ENCODE data around the gene SURF4.

Gene SURF4

GRCh38 chr9:133375724-133376654 lies at the start of gene SURF4, which contains the start of gene STKLD1:
SURF4 (minus strand) TSS chr9:133376060; CDS start chr9:133375969, 91 bp downstream.
STKLD1 (plus strand) TSS chr9:133376366; CDS start chr9:133376474, 108 bp downstream.
- FAIRE-seq = no peak

DNA sequence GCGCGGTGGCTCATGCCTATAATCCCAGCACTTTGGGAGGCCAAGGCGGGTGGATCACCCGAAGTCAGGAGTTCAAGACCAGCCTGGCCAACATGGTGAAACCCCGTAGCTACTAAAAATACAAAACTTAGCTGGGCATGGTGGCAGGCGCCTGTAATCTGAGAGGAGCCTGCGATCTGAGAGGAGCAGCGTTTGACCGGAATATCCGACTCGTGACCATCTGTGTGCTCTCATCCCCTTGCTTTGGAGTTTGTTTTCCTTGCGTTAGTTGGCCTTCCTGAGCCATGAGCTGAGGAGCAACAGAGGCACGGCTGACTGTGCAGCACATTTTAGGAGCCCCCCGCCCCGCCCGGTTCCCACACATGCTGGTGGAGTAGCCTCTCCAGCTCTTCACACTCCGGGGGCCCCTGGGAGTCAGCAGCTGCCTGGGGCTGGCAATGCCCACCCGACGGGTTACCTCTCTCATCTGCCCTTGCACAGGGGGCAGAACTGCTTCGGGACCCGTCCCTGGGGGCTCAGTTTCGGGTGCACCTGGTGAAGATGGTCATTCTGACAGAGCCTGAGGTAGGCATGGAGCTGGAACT lies 49.3 kb upstream of the SURF4 start:
- no peak for FAIRE-seq

DNA sequence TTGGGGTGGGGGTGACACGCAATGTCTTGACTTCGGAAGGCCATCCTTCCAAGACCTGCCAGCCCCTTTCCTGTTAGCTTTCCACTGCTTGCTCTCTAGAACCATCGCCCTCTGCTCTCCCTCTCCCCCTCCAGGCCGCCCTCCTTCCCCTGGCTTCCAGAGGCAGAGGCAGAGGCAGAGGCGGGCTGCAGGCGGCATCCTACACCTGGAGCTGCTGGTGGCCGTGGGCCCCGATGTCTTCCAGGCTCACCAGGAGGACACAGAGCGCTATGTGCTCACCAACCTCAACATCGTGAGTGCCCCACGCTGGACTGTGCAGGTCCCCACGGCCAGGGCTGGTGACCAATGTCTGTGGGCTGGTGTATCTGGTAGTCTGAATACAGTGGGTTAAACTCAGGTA lies 48.3 kb upstream of the SURF4 start:
- no peak for FAIRE-seq

GRCh38 chr9:133423216-133423615 lies 47.4 kb upstream of the SURF4 start:
- no peak for FAIRE-seq

- FAIRE-seq = no peak
These were observed 46.0 kb upstream of the SURF4 start, which contains the start of gene ADAMTS13 for GRCh38 chr9:133421615-133422542. ADAMTS13 (plus strand) TSS chr9:133422367; CDS start chr9:133422444, 77 bp downstream.

GRCh38 chr9:133420392-133420827 lies 44.5 kb upstream of the SURF4 start:
- no peak for FAIRE-seq

DNA sequence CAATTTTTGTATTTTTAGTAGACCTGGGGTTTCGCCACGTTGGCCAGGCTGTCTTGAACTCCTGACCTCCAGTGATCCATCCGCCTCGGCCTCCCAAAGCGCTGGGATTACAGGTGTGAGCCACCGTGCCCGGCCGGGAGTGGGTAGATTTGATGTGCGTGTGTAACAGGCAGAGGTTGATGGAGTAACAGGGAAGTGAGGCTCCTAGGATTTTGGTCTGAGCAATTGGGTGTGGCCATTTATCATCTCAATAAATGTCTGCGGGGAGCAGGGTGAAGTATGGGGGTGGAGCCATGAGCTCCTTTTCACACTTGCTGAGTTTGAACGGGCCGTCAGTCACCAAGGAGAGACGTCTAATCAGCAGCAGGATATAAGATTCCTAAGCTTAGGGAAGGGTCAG lies 43.1 kb upstream of the SURF4 start:
- no peak for FAIRE-seq

DNA sequence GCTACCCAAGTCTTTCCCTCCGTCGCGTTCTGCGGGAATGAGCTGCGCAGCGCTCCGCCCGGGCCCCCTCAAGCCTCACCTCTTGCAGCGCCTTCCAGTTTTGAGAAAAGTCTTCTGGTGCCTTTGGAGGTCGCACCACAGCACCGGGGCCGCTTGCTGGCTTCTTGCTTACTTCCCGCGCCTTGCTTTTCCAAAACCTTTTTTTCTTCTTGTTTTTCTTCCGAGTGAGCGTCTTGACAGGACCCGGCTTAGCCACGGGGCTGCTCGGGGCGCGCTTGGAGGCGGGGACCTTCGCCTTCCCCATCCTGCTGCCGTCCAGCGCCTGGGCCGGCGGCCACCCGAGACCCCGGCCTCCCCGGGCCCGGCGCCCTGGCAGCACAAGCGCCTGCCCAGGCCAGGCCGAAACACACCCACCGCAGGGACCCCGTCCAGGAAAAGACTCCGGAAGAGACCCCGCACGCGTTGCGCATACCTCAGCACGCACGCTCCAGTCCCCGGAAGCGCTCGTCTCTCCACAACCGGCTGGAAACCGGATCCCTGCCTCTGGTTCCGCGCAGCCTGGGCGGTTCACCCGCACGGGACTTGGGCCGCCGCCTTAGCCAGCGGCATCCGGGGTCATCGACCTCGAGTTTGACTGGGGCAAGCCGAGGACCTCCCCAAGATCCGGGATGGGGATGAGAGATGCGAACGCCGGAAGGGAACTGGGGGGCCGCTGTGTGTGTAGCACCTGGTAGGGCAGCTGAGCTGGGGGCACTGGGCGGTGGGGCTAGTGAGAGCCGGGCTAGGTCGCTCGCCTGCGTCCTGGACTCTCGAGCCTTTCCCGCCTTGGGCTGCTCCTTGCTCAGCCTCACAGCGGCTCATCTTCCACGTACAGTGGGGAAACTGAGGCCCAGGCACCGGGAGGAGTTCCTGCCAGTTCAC lies 41.9 kb upstream of the SURF4 start, which contains the start of gene REXO4:
Gene REXO4, minus strand, starts transcription at position 470 of the 921 bp plus-strand sequence. Its CDS starts 166 bp downstream, at position 304.
- FAIRE-seq = no peak

- no peak for FAIRE-seq
These were observed 39.3 kb upstream of the SURF4 start for GRCh38 chr9:133415170-133415569.

DNA sequence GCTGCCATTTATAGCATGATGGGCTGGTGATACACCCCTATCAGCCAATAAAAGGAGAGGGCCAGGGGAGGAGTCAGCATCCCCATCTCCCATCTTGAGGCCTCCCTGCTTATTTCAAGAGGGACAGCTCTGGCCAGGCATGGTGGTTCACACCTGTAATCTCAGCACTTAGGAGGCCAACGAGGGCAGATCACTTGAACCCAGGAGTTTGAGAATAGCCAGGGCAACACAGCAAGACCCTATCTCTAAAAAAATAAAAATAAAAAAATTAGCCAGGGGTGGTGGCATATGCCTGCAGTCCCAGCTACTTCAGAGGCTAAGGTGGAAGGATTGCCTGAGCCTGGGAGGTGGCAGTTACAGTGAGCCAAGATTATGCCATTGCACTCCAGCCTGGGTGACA lies 32.2 kb upstream of the SURF4 start:
- no peak for FAIRE-seq

DNA sequence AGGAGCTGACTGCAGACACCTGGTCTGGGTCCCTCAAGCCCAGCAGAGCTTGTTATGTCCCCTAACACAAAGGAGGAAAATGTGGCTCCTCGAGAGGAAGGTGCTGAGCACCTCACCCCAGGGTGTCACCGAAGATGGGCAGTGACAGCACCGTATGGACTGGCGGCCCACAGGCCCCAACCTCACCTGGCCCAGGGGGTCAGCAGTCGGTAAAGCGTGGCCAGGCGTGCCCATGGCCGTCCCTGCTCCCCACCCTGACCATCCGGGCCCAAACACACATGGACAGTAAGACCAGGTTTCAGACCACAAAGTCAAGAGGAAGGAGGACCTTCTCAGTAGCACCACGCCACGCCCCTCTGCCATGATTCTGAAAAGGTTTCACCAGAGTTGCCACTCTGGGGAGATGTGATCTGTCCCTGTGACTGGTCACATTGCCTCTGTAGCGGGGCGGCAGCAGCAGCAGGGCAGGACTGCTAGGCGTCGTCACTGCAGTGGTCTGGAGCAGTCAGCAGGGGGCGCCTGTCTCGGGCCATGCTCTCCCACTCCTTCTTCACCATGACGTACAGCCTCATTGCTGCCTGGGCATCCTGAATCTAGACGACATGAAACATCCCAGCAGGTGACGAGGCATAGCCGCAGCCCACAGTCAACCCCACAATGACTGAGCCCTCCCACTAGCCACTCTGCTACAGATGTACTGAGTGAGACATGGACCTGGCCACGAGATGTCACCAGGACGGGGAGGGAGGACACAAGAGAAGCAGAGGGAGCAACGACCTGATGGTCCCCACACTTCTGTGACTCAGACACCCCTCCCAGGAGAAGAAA lies 30.8 kb upstream of the SURF4 start:
- no peak for FAIRE-seq

- FAIRE-seq = no peak
These were observed 29.9 kb upstream of the SURF4 start for GRCh38 chr9:133405508-133406438.

- FAIRE-seq = no peak
These were observed 28.7 kb upstream of the SURF4 start for GRCh38 chr9:133404454-133405002.

GRCh38 chr9:133403766-133404453 lies 28.1 kb upstream of the SURF4 start:
- FAIRE-seq = no peak

DNA sequence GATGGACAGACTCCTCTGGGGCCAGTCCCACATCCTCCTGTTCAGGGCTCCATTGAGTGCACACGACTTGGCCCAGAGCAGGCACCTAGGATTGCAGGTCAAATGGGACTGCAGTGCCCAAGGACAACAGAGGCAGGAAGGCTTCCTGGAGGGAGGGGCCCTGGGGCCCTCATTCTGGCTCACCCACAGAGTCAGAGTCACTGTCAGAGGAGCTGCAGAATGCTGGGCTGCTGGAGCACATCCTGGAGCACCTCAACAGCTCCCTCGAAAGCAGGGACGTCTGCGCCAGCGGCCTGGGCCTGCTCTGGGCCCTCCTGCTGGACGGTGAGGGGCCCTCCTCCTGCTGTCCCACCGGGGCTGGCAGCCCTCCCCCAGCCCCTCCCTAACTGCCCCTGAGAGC lies 26.8 kb upstream of the SURF4 start:
- no peak for FAIRE-seq

- no peak for FAIRE-seq
These were observed 25.7 kb upstream of the SURF4 start for GRCh38 chr9:133401588-133401987.

- no peak for FAIRE-seq
These were observed 24.4 kb upstream of the SURF4 start for GRCh38 chr9:133400292-133400691.

DNA sequence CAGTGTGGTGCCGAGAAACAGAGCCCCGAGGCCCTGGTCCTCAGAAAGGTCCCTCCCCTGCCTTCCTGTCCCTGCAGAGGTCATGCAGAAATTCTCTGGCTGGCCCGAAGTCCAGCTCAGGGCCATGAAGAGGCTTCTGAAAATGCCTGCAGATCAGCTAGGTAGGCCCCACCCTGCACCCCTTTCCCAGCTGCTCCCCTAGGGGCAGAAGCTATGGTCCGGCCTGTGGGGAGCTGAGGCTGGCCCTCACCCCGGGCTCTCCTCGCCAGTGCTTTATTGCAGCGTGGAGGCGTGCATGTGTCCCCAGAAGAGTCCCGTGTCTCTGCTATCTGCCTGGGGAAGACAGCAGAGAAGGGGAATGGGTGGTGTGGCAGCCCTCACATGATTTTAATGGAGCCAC lies 22.0 kb upstream of the SURF4 start:
- FAIRE-seq = no peak

DNA sequence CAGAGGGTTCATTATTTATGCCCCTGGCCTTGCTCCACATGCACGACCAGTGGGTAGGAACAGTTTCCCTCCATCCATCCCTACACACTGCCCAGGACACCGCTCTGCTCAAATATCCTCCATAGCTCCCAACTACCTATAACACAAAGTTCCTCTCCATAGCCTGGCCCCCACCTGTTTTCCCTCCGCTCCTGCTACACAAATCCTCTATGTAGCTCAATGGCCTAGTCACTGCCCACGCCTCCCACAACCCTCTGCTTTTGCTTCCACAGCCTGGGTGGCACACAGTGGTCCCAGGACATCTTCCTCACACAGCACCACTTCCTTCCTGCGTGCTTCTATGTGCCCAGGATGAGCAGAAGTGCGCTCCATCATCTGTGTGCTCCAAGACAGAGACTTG lies 21.5 kb upstream of the SURF4 start:
- no peak for FAIRE-seq

Measured in A204.1 (cell line).